Head of caudate nucleus (tissue), 42 donors: Measurements from ENCODE around the gene RAB14.
A peak's percentile ranks its signal among the peaks of the same experiment; 100 is the strongest.

Experiments used
- DNase-seq, 42 donors: peaks; one replicate each; pipeline versions ENCODE4 v3.0.0 to v3.0.0-alpha.2; 2020 to 2021; ENCODE audit warnings: mixed read lengths in 7 of 42
- intact Hi-C: fragments of 100-400 bp; cut with DNase I; formaldehyde crosslinking; loops from one replicate; pipeline ENCODE4 v1.15.0; 2022

RAB14 gene

DNA sequence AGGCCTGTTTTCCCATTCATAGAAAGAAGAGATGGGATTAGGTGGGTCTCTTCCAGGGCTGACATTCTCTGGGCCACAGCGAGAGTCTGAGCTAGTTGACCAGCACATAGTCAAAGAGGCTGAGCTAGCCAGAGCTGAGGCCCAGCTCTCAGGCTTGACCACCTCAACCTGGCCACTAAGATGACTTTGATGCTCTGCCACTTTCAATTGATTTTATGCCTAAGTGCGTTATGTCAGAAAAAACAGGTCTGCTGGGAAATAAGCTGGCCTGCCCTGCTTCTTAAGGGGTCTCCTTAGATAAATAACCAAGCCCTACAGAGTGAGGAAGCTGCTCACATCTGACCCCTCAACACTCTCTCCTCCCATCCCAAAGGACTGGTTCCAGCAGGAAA, 20.0 kb upstream of the RAB14 start:
- intact Hi-C loops, result loop anchor here (5.0 kb wide), 1 partner anchor 46 kb away; the partner anchor contains the start of gene GSN
- DNase-seq, result no peak

GRCh38 chr9:121220996-121221663, 19.5 kb upstream of the RAB14 start:
- peak in 1 of 42 donors; percentile 34 for DNase-seq
- intact Hi-C loops, result loop anchor here (5.0 kb wide), 1 partner anchor 46 kb away; the partner anchor contains the start of gene GSN

DNA sequence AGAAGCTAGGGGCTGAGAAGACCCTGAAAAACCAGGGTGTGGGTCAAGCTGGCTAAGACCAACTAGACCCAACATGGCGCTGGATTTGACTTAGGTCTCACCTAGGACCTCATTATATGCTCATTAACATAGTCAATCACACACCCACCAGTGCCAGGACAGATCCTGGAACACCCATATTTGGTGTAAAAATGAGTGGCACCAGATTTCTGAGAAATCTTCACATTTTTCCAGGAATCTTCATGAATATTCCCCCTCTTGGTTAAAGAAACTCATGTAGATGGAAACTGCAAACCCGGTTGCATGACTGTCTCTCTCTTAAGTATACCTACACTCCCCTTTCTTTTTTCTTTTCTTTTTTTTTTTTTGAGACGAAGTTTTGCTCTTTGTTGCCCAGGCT, 17.9 kb upstream of the RAB14 start:
- DNase-seq, result no peak
- intact Hi-C loops, result loop anchor here (10.0 kb wide), 1 partner anchor 155 kb away; the partner anchor contains the start of gene STOM

DNA sequence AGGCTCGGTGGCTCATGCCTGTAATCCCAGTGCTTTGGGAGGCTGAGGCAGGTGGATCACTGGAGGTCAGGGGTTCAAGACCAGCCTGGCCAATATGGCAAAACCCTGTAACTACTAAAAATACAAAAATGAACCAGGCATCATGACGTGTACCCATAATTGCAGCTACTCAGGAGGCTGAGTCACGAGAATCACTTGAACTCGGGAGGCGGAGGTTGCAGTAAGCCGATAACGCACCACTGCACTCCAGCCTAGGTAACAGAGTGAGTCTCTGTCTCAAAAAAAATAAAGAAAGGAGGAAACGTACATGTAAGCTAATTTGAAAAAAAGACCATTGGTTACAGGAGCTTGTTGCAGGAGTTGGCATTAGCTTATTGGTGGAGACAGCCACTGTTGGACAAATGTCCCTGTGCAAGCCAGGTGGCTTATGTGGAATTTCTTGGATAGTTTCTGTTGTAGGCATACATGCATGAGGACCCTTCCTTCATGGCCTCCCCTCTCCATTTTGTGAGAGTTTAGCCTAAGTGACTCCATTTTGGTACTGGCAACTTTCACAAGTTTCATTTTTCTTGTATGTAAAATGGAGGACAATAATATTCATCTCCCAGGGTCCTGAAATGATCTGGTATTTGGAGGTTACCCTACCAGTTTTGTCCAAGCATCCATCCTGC, 16.8 kb upstream of the RAB14 start:
- no peak for DNase-seq
- intact Hi-C loops, result loop anchor here (10.0 kb wide), 1 partner anchor 156 kb away; the partner anchor contains the start of gene STOM

- DNase-seq, result no peak
- intact Hi-C loops, result loop anchor here (10.0 kb wide), 1 partner anchor 157 kb away; the partner anchor contains the start of gene STOM
Measured at GRCh38 chr9:121217609-121218292, 16.1 kb upstream of the RAB14 start.

DNA sequence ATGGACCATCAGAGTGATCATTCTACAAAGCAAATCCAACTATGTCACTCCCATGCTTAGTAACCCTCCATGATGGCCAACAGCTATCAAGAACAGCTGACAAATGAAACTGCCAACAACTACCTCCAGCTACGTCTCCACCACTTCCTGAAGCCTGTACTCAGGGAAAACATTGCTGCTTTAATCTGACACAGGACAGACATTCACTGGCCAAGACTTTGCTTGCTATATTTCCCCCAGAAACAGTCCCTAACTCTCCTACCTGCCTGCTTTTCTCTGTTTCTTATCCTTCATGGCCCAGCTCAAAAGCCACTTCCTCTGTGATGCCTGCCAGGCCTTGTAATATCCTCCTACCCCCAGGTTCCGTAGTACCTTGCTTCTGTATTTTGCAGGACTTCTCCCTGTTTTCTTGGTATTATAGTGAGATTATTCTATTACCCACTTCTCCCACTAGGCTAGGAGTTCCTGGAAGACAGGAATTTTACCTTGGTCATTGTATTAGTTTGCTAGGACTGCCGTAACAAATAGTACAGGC, 14.7 kb upstream of the RAB14 start:
- intact Hi-C loops, result loop anchor here (10.0 kb wide), 1 partner anchor 158 kb away; the partner anchor contains the start of gene STOM
- no peak for DNase-seq

DNA sequence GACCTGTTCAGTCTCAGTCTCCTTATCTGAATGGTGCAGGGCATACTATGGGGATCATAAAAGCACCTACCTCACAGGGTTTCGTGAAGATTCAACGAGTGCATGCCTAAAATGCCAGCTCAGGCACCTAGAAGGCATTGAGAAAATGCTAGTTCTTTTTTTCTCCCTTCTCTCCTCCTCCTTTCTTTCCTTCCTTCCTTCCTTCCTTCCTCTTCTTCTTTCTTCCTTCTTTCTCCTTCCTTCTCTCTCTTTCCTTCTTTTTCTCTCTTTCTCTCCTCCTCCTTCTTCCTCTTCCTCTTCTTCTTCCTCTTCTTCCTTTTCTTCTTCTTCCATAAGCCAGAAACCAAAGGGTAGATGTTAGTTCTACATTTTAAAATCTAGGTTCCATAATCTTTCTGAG, 12.3 kb upstream of the RAB14 start:
- intact Hi-C loops, result loop anchor here (5.0 to 10.0 kb wide), 3 partner anchors 103 to 183 kb away; partner anchors contain the start of gene STOM
- no peak for DNase-seq

DNA sequence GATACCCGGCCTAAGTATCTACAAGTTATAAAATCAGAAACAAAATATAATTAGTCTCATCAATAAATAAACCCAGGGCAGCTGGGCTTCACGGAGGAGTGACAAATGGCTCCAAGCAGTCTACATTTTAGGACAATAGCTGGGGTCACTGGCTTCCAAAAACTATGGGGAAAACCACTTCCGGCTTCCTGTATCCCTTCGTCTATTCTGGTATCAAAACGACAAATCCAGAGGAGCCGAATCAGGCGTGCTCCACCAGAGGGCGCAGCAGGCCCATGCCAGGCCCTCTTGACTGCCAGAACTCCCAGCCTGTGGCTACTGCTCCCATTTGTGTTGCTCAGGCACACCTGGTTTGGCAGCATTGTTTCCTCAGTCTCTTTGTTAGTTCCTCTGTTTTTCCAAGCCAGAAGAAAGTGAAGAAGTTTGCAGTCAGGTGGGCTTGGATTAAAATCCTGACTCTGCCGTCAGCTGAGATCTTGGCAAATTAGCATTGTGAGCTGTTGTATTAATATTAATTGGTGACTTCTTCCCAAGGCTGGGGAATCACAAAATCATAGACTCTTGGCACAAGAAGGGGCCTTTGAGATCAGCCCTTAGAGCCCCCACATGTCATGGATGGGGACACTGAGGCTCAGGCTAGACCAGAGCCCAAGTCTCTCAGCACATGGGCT, 11.6 kb upstream of the RAB14 start:
- intact Hi-C loops, result loop anchor here (5.0 to 10.0 kb wide), 3 partner anchors 104 to 184 kb away; partner anchors contain the start of gene STOM
- peak; percentile 79 to 97 (median 93) for DNase-seq

DNA sequence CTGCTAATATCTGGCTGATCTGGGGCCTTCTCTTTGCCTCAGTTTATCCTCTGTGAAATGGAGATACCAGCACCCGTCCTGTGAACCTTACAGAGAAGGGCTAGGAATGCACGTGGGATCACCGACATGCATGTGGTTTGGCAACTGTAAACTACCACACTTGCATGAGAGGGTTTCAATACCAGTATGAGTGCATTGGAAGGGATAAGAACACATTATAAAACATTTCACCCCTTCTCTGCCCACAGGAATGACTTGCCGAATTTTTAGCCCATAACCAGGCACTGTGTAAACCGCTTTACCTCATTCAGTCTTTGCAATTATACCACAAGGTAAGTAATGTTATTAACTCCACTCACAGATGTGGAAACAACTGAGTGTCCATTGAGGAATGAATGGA, 8.9 kb upstream of the RAB14 start:
- no peak for DNase-seq
- intact Hi-C loops, result loop anchor here (5.0 to 10.0 kb wide), 3 partner anchors 107 to 187 kb away; partner anchors contain the start of gene STOM

DNA sequence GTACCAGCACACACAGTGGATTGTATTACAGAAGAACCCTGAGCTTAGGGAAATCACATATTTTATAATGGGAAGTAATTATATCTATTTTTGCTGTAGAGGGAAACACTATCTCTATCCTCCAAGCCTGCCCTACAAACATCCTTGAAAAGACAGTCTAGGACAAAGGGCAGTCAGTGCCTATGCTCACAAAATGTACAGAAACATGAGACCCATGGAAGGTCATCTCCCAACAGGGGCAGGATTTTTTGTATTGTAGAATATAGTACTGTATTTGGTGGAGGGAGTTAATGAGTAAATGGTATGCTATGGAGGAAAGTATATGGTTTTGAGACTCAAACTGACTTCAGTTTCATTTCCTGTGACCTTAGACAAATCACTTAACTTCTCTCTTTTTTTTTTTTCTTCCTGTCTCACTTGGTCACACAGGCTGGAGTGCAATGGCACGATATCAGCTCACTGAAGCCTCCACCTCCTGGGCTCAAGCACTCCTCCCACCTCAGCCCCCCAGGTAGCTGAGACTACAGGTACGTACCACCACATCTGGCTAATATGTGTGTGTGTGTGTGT, 5.8 kb upstream of the RAB14 start:
- intact Hi-C loops, result no loop called here
- DNase-seq, result no peak

DNA sequence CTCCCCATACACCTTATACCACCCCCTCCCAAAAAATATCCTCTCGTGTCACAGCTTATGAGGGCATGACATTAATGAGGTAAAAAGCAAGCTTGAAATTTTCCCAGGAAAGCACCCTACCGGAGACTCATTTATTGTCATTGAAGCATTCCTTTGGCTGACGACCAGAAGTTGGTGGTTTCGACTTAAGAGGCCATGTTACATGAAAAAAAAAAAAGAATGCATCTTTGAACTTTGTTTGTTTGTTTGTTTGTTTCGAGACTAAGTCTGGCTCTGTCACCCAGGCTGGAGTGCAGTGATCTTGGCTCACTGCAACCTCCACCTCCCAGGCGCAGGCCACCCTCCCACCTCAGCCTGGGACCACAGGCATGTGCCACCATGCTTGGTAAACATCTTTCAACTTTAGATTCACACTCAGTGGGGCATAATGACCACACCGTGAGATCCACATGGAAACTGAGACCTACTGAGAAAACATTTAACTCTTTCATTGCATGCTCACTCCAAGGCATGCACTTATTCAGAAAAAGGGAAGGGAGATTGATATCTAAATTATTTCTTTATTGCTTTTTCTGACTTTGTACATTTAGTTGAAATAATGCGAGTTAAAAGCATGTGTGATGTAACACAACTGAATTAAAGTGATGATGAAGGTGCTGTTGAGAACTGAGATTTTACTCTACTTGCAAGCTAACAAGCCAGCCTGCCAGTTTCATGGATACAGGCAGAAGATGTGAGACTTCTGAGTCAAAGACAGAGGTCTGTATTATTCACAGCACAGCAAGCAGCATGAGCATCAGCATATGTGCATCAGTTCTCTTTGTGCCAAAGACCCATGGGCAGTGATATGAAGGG, 5.1 kb upstream of the RAB14 start:
- intact Hi-C loops, result no loop called here
- no peak for DNase-seq

GRCh38 chr9:121204611-121205010, 2.9 kb upstream of the RAB14 start:
- intact Hi-C loops, result no loop called here
- DNase-seq, result no peak

GRCh38 chr9:121204121-121204520, 2.5 kb upstream of the RAB14 start:
- DNase-seq, result no peak
- intact Hi-C loops, result no loop called here

- intact Hi-C loops, result no loop called here
- DNase-seq, result peak in 31 of 42 donors; percentile 9 to 59 (median 32)
Measured at GRCh38 chr9:121201045-121201737, 478 bp downstream of the RAB14 start.

DNA sequence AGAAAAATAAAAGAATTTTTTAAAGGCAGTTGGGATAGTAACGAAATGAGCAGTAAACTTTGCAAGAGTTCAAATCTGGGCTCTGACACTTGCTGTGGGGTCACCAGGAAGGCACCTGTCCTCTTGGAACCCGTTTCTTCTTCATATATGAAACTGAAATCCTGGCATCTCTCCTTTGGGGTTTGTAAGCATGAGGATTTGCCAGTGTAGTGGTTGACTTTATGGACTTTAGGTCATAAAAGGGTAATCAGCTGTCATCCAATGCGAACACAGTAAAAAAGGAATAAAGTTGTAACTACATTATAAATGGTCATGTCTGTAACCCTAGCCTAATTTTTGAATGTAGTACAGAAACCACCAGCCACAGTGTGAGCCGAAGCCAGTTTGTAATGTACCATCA, 1.3 kb downstream of the RAB14 start:
- DNase-seq, result no peak

DNA sequence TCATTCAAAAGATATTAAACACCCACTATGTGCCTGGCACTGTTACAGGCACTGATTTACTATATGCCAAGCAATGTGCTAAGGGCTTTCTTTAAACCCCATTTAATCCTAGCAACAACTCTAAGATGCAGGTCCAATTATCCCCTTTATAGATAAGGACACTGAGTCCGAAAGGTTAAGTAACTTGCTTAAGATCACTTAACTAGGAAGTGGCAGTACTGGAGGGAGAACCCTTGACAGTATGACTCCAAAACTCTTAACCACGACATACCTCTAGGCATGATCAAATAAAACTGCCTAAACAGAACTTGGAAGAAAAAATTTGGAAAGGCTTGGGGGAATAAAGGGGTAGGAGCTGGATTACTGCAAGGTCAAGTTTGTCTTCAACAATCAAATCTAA, 1.7 kb downstream of the RAB14 start:
- DNase-seq, result no peak
- intact Hi-C loops, result no loop called here

More for the DNA sequence above, 1.3 kb downstream of the RAB14 start:
- intact Hi-C loops, result no loop called here

GRCh38 chr9:121198512-121199042, 3.1 kb downstream of the RAB14 start:
- intact Hi-C loops, result no loop called here

More at GRCh38 chr9:121198512-121199042, 3.1 kb downstream of the RAB14 start:
- DNase-seq, result no peak
